ENCODE data around the gene FGD5. TPM values are rescaled to one million over a fixed set of nuclear protein-coding genes. Genes with fewer than 3 reads are reported as not detected.
A peak's percentile ranks its signal among the peaks of the same experiment; 100 is the strongest.

Gene FGD5
- total RNA-seq, 1 donor from 2014 or later = 38.6 TPM

GRCh38 chr3:14789221-14789620 lies 29.5 kb upstream of the FGD5 start:
- peak; percentile 37 for DNase-seq (ENCODE audit: low spot score)

GRCh38 chr3:14789640-14790285 lies 29.0 kb upstream of the FGD5 start:
- peak; percentile 51 for DNase-seq (ENCODE audit: low spot score)

- DNase-seq (ENCODE audit: low spot score) = peak; percentile 90
Measured at GRCh38 chr3:14791343-14791945, 27.3 kb upstream of the FGD5 start.

- peak; percentile 73 for DNase-seq (ENCODE audit: low spot score)
Measured at GRCh38 chr3:14792691-14793121, 26.1 kb upstream of the FGD5 start.

GRCh38 chr3:14793126-14793857 lies 25.5 kb upstream of the FGD5 start:
- peak; percentile 81 for DNase-seq (ENCODE audit: low spot score)

GRCh38 chr3:14793858-14794234 lies 24.9 kb upstream of the FGD5 start:
- no peak for DNase-seq (ENCODE audit: low spot score)

GRCh38 chr3:14794435-14794834 lies 24.3 kb upstream of the FGD5 start:
- no peak for DNase-seq (ENCODE audit: low spot score)

GRCh38 chr3:14795996-14796395 lies 22.8 kb upstream of the FGD5 start:
- peak; percentile 47 for DNase-seq (ENCODE audit: low spot score)

- peak; percentile 62 for DNase-seq (ENCODE audit: low spot score)
Measured at GRCh38 chr3:14796403-14797077, 22.2 kb upstream of the FGD5 start.

GRCh38 chr3:14797731-14798130 lies 21.0 kb upstream of the FGD5 start:
- DNase-seq (ENCODE audit: low spot score) = peak; percentile 74

GRCh38 chr3:14798231-14798630 lies 20.5 kb upstream of the FGD5 start:
- peak; percentile 86 for DNase-seq (ENCODE audit: low spot score)

GRCh38 chr3:14799146-14799545 lies 19.6 kb upstream of the FGD5 start:
- DNase-seq (ENCODE audit: low spot score) = peak; percentile 1

GRCh38 chr3:14801031-14801430 lies 17.7 kb upstream of the FGD5 start:
- DNase-seq (ENCODE audit: low spot score) = peak; percentile 62

GRCh38 chr3:14801668-14802380 lies 16.9 kb upstream of the FGD5 start:
- DNase-seq (ENCODE audit: low spot score) = peak; percentile 76

GRCh38 chr3:14802381-14802731 lies 16.4 kb upstream of the FGD5 start:
- DNase-seq (ENCODE audit: low spot score) = peak; percentile 72

GRCh38 chr3:14803101-14803980 lies 15.4 kb upstream of the FGD5 start:
- peak; percentile 90 for DNase-seq (ENCODE audit: low spot score)

GRCh38 chr3:14803981-14804834 lies 14.6 kb upstream of the FGD5 start:
- no peak for DNase-seq (ENCODE audit: low spot score)

GRCh38 chr3:14804835-14805780 lies 13.7 kb upstream of the FGD5 start:
- no peak for DNase-seq (ENCODE audit: low spot score)

Data from mesenteric fat pad (tissue), 1 donor.